Neutrophil (primary cell): Measurements from ENCODE around the gene YBEY.
"Not testable (repeated sequence)": the region's sequence is repeated elsewhere in the genome, so short reads cannot be mapped to it uniquely, and the experiment has no call there.

Source experiments
- H3K27ac ChIP-seq: fragments of 200-600 bp; sonication (generic); 2 replicates; pipeline ENCODE4 v1.5.1; 2016; ENCODE audit warnings: mild to moderate bottlenecking, moderate library complexity
- H3K27me3 ChIP-seq: fragments of 200-600 bp; sonication (generic); 2 replicates; pipeline ENCODE4 v1.6.0; 2016; ENCODE audit warnings: mild to moderate bottlenecking
- H3K36me3 ChIP-seq: fragments of 200-600 bp; sonication (generic); 2 replicates; pipeline ENCODE4 v1.5.1; 2017
- H3K4me1 ChIP-seq, 2 experiments: fragments of 200-600 bp in 1 of 2; sonication (generic) in 1 of 2; 1 replicate in 1 of 2; 2 replicates in 1 of 2; pipeline versions ENCODE4 v1.5.1 to v1.6.1; 2013 to 2016; ENCODE audit warnings: low read depth in 1 of 2, low read length in 1 of 2, mild to moderate bottlenecking in 1 of 2, moderate library complexity in 1 of 2; ENCODE audit not compliant: control insufficient read depth in 1 of 2, insufficient read depth in 1 of 2
- H3K4me3 ChIP-seq, 2 experiments: fragments of 200-600 bp in 1 of 2; sonication (generic) in 1 of 2; 1 replicate in 1 of 2; 2 replicates in 1 of 2; pipeline ENCODE4 v1.5.1; 2013 to 2016; ENCODE audit warnings: low read depth in 1 of 2, low read length in 1 of 2, mild to moderate bottlenecking in 1 of 2, moderate library complexity in 1 of 2
- H3K9me3 ChIP-seq: fragments of 200-600 bp; sonication (generic); 2 replicates; pipeline ENCODE4 v1.5.1; 2016
- CTCF ChIP-seq: fragments of 200-600 bp; sonication (generic); IDR thresholded peaks from 2 replicates; pipeline ENCODE4 v1.5.1; 2016; ENCODE audit warnings: antibody characterized with exemption

YBEY gene

GRCh38 chr21:46304955-46305354 is 18.8 kb downstream of the YBEY start:
- no peaks in the 10 kb centered on the region for H3K9me3 ChIP-seq
- no peaks in the 10 kb centered on the region for H3K27me3 ChIP-seq
- no peak overlapping the region for H3K27ac ChIP-seq
- peaks cover 59% of the 10 kb centered on the region for H3K36me3 ChIP-seq
- H3K4me3 ChIP-seq = no peak overlapping the region
- no peaks in the 10 kb centered on the region for H3K4me1 ChIP-seq
- TF ChIP-seq CTCF = no peak

- Histone ChIP-seq H3K36me3 (peaks cover 48% of the 10 kb centered on the region), H3K9me3 (no peaks in the 10 kb centered on the region), H3K27me3 (no peaks in the 10 kb centered on the region), H3K4me1 (no peaks in the 10 kb centered on the region), H3K4me3 (no peak overlapping the region), H3K27ac (no peak overlapping the region)
- no peak for TF ChIP-seq CTCF
Observed at GRCh38 chr21:46307625-46308024, 21.5 kb downstream of the YBEY start.

GRCh38 chr21:46308431-46308830 is 22.3 kb downstream of the YBEY start:
- H3K27me3 ChIP-seq = no peaks in the 10 kb centered on the region
- H3K4me1 ChIP-seq = no peaks in the 10 kb centered on the region
- H3K27ac ChIP-seq = no peak overlapping the region
- H3K4me3 ChIP-seq = no peak overlapping the region
- no peak for TF ChIP-seq CTCF
- H3K9me3 ChIP-seq = no peaks in the 10 kb centered on the region
- H3K36me3 ChIP-seq = peaks cover 54% of the 10 kb centered on the region

GRCh38 chr21:46310260-46310659 is 24.1 kb downstream of the YBEY start:
- H3K4me1 ChIP-seq, H3K27me3 ChIP-seq, H3K4me3 ChIP-seq, H3K9me3 ChIP-seq, H3K27ac ChIP-seq: not testable (repeated sequence)
- H3K36me3 ChIP-seq = peaks cover 60% of the 10 kb centered on the region

GRCh38 chr21:46311568-46311967 is 25.4 kb downstream of the YBEY start:
- TF ChIP-seq CTCF = no peak
- H3K36me3 ChIP-seq = peaks cover 62% of the 10 kb centered on the region
- H3K27me3 ChIP-seq = no peaks in the 10 kb centered on the region
- H3K9me3 ChIP-seq = no peaks in the 10 kb centered on the region
- no peaks in the 10 kb centered on the region for H3K4me1 ChIP-seq
- H3K27ac ChIP-seq = no peak overlapping the region
- no peak overlapping the region for H3K4me3 ChIP-seq

- Histone ChIP-seq H3K36me3 (peaks cover 62% of the 10 kb centered on the region), H3K4me3 (no peak overlapping the region), H3K27me3 (no peaks in the 10 kb centered on the region), H3K9me3 (no peaks in the 10 kb centered on the region), H3K27ac (no peak overlapping the region), H3K4me1 (no peaks in the 10 kb centered on the region)
- TF ChIP-seq CTCF = no peak
Observed at GRCh38 chr21:46312949-46313348, 26.8 kb downstream of the YBEY start.
